GM21576 (cell line): ENCODE data around the gene DLX3.

Experiments used
- ATAC-seq: cut with Tn5 transposase; IDR thresholded peaks from one replicate; pipeline ENCODE4 v1.9.1; 2021; ENCODE audit warnings: mild to moderate bottlenecking, moderate library complexity; ENCODE audit not compliant: unreplicated experiment

DLX3 gene

DNA sequence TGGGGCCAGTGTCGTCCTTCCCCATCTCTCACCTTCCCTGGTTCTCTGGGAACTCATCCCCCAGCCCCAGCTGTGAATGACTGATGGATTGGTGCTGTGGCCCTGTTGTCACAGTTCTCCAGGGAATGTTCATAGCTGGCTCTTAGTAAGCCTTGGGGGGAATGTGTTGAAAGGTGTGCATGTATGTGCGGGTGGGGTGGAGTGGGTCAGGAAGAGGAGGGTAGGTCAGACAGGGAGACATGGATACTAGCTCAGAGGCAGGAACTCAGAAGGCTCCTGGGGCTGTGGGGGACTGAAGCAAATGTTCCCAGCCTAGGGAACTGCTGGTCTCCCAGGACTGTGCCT lies 21.8 kb downstream of the DLX3 start:
- no peak for ATAC-seq

- no peak for ATAC-seq
Observed at GRCh38 chr17:49972486-49973270, 22.3 kb downstream of the DLX3 start.

DNA sequence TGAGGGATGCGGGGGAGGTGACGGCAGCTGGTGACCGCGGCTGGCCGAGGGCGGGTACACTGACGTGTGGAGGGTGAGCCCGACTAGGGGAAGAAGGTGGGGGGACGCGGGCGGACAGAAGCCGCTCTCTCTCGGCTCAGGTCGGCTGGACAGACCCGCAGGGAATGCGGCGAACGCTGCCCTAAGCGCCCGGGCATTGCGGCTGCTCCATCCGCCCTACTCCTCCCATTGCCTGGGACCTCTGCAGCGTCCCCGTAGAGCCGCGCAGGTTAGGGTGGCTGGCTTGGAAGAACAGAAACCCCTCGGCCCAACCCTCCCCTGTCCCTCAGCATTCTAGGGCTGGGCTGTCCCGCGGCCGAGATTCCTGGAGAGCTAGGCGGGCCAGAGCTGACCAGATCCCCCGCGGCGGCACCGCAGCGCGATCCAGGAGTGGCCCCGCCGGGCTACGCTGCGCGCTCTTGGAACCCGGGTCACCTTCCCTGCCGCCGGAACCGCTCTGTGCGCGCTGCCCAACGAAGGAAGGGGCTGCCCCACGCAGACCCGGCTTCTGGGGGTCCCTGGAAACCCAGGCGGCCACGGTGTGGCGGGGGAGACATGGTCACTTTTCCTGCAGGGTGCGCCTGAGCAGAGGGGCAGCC lies 23.1 kb downstream of the DLX3 start:
- ATAC-seq = no peak

DNA sequence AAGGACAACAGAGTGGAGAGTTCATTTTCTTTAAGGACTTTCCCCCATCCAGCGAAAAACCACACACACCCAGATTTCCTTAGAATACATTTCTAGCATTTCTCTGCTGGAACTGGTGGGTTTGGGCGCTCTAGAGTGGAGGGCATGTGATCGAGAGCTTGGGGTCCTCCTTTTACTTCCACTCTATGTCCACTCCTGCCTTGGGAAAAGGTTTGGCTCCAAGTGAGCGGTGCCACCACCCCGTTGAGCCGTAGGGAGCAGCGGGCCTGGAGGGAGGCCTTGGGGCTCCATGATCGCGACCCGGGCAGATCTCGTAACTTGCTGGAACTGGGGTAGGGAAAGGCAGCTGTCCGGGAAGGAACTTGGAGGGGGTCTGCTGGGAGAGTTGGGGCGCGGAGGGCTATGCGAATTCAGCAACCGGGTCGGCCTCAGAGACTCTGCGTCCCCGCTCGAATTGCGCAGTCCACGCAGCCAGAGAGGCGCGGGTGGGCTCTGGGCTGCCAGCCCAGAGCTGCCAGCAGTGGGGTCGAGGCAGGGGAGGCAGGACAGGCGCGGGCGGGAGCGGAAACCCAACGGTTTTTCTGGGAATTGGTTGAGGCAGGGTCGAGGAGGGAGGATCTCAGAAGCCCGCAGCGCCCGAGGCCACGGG lies 23.7 kb downstream of the DLX3 start:
- no peak for ATAC-seq

DNA sequence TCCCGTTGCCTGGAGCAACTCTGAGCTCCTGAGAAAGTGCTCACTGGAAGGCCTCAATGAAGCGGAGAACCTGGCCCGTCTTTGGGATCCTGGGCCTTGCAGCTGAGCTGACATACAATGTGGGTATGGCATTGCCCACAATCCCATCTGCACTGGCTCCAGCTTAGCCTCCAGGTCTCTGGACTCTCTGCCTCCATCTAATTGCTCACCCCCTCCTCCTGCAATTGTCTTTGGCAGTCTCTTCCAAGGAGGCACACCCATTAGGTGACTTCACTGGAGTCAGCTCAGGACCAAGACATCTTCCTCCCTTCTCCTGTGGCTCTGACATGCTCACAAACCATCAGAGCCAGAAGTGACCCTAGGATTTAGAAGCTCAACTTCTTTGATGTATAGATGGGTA lies 24.5 kb downstream of the DLX3 start:
- ATAC-seq = no peak

- ATAC-seq = no peak
Observed at GRCh38 chr17:49969795-49970389, 25.1 kb downstream of the DLX3 start.

DNA sequence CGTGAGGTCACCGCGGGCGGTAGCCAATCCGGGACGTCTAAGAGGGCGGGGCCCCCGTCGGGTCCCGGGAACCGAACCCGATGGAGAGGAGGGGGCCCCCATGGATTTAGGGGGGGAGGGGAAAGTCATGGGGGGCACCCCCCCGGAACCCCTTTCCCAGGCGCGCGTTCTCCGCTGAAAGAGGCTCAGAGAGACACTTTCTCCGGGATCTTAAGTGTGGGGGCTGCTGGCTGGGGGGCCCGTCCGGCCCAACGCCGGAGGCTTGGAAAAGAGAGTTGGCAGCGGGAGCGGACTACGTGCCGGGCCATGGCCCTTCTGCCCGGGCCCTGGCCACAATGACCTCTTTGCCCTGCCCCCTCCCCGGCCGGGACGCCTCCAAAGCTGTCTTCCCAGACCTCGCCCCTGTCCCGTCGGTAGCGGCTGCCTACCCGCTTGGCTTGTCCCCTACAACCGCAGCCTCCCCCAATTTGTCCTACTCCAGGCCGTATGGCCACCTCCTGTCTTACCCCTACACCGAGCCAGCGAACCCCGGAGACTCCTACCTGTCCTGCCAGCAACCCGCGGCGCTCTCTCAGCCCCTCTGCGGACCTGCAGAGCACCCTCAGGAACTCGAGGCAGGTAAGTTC lies 25.8 kb downstream of the DLX3 start, which contains the start of gene DLX4:
DLX4 (plus strand) TSS at position 57 of the 626 bp plus-strand sequence; CDS start at position 336, 279 bp downstream.
- no peak for ATAC-seq

GRCh38 chr17:49968405-49969133 lies 26.5 kb downstream of the DLX3 start:
- no peak for ATAC-seq

DNA sequence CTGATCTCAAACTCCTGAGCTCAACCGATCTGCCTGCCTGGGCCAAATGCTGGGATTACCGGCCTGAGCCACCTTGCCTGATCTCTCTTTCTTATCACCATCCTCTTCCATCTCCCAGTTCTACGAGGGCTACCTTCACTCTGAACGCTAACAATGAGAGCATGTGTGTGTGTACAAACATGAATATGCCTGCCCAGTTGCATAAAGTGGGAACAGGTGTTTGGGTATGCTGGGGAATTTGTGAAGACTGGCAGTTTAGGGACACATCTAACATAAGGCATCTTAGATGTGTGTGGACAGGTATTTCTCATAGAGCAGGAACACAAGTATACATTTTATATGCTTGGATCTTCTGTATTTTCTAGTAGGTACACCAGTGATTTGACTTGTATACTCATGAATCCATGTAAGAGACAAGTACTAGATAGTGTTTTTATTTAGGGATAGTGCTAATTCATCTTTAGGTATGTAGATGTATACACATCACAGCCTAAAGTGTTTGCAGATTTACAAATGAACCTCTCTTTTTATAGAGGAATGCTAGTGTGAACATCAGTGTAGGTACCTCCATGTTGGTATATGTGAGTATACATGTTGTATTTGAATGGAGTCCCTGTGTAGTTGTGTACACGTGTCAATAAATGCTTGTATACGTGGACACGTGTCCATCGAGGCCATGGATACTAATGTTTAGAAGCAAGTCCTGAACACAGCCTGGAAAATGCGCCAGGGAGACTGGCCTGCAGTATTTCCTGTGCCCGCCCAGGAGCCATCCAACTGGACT lies 27.2 kb downstream of the DLX3 start:
- ATAC-seq = no peak

DNA sequence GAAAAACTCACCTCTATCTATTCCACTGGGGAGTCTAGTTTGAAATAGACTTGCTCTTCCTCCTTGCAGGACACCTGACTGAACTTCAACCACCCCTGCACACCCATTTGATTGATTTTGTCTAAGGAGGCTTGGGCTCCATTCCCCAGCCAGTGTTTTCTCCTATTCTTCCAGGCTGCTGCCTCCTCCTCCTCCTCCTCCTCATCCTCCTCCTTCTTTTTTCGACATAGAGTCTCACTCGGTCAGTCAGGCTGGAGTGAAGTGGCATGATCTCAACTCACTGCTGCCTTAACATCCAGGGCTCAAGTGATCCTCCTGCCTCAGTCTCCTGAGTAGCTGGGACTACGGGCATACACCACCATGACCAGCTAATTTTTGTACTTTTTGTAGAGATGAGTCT lies 27.8 kb downstream of the DLX3 start:
- ATAC-seq = no peak

- no peak for ATAC-seq
Observed at GRCh38 chr17:49966767-49967166, 28.3 kb downstream of the DLX3 start.

DNA sequence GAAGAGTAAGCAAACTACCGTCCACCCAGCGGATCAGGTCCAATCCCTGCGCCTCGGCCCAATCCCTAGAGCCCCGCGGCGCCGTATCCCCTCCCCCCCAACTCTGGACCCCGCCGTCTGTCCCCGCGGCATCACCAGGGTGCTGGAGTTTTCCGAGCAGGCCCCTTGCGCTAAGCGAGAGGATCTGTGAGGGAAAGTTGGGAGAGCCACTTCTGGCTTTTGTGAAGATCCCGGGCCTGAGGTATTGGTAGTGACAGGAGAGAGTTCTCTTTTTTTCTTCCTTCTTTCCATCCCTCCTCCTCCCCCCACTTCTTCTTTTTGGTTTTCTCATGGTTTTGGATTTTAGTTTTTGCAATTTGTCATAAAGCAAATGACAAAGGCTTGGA lies 29.5 kb downstream of the DLX3 start:
- ATAC-seq = no peak

GRCh38 chr17:49964769-49965523 lies 30.1 kb downstream of the DLX3 start:
- no peak for ATAC-seq

DNA sequence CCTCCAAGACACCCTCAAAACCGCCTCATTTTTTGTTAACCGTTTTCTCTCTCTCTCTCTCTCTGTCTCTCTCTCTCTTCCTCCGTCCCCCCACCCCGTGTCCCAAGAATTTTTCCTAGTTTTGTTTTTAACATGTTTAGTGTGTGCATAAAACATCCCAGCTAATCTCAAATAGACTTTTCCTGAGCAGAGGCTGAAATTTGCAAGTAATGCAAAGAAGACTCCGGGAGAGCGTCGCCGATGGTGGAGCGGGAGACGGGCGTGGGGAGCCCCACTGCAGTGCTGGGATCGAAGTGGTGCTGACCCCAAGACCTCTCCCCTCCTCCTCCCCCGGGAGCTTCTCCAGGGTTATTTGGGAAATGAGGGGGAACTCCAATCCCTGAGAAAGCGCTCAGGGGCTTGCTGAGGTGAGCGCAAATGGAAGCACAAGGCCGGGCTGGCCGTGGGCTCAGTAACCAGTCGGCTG lies 30.7 kb downstream of the DLX3 start:
- ATAC-seq = no peak

DNA sequence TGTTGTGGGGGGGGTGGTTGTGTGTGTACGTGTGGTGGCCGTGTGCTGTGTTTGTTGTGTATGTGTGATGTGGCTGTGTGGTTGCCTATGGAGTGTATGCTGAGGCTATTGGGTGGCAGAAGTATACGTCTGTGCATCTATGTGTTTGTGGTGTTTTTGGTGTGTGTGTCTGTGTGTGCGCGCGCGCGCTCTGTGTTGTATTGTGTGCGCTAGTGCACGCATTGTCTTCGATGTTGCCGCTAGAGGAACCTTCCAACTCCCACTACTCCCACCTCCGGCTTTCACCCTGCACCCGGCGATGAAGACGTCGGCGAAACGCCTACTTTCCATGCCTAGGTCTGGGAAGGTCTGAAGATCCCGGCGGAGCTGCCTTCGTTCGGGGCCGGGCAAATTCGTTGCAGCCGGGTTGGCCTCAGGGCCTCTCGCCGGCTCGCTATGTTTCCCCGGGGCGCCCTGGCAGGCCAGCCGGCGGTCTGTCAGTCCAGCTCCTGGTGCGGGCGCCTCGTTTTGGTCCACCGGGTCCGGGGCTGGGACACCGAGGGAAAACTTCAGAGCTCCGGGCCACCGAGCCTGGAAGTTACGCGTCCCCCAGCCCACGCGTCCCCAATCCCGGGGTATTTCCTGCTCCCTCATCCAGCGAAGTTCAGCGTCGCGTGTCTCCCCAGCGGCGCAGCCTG lies 31.3 kb downstream of the DLX3 start:
- ATAC-seq = no peak

DNA sequence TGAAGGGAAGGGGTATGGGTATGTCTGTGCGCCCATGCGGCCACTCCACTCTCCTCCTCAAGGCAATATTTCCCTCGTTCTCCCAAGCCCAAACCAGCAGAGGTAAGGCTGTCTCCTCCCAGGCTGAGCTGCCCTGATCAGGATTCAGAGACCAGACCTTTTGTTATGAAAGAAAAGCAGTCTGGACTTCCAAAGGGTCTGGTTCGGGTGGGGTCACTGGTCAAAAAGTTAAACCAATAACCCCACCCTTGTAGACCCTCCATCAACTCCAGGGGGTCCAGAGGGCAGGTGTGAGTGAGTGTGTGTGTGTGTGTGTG lies 31.8 kb downstream of the DLX3 start:
- ATAC-seq = no peak

DNA sequence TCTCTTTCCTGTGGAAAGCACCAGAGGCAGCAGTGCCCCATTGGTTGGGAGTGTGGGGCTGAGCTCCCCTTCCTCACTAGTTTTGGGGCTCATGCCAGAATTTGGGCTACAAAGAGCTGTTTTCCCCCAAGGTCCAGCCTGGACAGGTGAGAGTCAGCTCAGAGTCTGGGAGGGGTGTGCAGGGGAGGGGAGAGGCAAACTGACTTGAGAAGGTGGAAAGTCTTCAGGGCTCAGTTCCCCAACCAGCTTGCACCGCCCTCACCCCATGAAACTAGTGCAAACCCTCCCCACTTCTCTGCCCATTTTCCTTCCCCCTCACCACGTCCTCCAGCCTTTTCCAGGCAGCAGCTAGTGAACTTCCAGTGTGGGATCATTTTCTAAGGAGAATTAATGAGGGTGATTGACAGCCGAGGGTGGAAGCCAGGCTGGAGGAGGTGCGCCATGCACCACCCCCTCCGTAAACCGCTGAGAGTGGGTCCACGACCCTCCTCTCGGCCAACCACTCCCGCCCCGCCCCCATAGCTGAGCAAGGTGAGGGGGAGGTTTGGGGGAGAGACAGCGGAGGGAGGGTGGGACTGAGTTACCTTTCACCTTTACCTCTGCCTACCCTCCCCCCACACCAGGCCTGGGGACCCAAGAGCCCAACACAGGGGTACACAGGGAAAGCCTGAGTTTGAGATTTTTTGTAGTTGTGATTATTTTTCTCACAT lies 32.3 kb downstream of the DLX3 start:
- no peak for ATAC-seq
